HepG2 (cell line): Measurements from ENCODE around the gene CTNNA3. TPM values are rescaled to one million over a fixed set of nuclear protein-coding genes. Genes with fewer than 3 reads are reported as not detected.

ENCODE experiments used
- ATAC-seq: fragments of 200-7000 bp; cut with Tn5 transposase; 3 replicates; pipeline ENCODE4 v1.9.1; 2020; ENCODE audit warnings: mild to moderate bottlenecking, moderate library complexity
- BruUV-seq: library from RNA; stranded (reverse); fragments of 400-500 nt; replicated peaks from 2 replicates; lab custom pipeline; 2021; lab: Mats Ljungman, UMichigan
- CTCF ChIA-PET: fragments of 300-600 bp; formaldehyde crosslinking; extraction: SDS; loops from one replicate; lab custom pipeline; 2021; ENCODE audit warnings: low total read pairs, inconsistent platforms, low intra/inter-chr PET ratio; lab: Yijun Ruan, JAX
- POLR2A ChIA-PET: fragments of 350-600 bp; sonication (Branson Sonifier 250); formaldehyde crosslinking; loops from one replicate; lab custom pipeline; 2020; ENCODE audit warnings: antibody characterized with exemption, inconsistent platforms; lab: Yijun Ruan, JAX
- DNase-seq: peaks from one replicate; pipeline ENCODE4 v3.0.0-alpha.2; 2015; ENCODE audit warnings: low spot score
- FAIRE-seq: peaks from 3 replicates; lab custom pipeline; 2011; peaks lifted over from hg19 to GRCh38; lab: Jason Lieb, UNC
- H2AFZ ChIP-seq: one replicate; pipeline ENCODE4 v1.6.1; 2011; ENCODE audit warnings: low read length, inconsistent platforms
- H3K27ac ChIP-seq: fragments of 300-600 bp; 3 replicates; pipeline ENCODE4 v1.8.0; 2011; ENCODE audit warnings: mixed run types, mild to moderate bottlenecking, mixed read lengths, low read length, inconsistent platforms; ENCODE audit not compliant: insufficient read depth; ENCODE audit errors: extremely low read length
- H3K27me3 ChIP-seq, 2 experiments: fragments of 200-600 bp in 1 of 2; 2 replicates in 1 of 2; 3 replicates in 1 of 2; pipeline versions ENCODE4 v1.6.0 to v1.8.0; 2011; ENCODE audit warnings: low read length in 2 of 2, mild to moderate bottlenecking in 2 of 2, moderate library complexity in 2 of 2, inconsistent platforms in 1 of 2; ENCODE audit not compliant: insufficient read depth in 2 of 2, control insufficient read depth in 1 of 2
- H3K36me3 ChIP-seq, 2 experiments: fragments of 200-600 bp in 1 of 2; replicated peaks in 1 of 2; 2 replicates in 1 of 2; 3 replicates in 1 of 2; pipeline versions ENCODE4 v1.5.1 to v1.8.0; 2011; ENCODE audit warnings: low read length in 2 of 2, inconsistent platforms in 1 of 2; ENCODE audit not compliant: insufficient read depth in 2 of 2, control insufficient read depth in 1 of 2
- H3K4me1 ChIP-seq: 2 replicates; pipeline ENCODE4 v1.5.1; 2012; ENCODE audit warnings: low read length, inconsistent platforms; ENCODE audit not compliant: insufficient read depth
- H3K4me2 ChIP-seq: 2 replicates; pipeline ENCODE4 v1.6.0; 2011; ENCODE audit warnings: low read depth, low read length, inconsistent platforms
- H3K4me3 ChIP-seq, 3 experiments: fragments of 200-600 bp in 1 of 3; sonication (generic), shearing (Covaris generic) in 1 of 3; replicated peaks in 1 of 3; 2 replicates each; pipeline ENCODE4 v1.5.1; 2011 to 2016; ENCODE audit warnings: low read length in 3 of 3, inconsistent platforms in 2 of 3, low read depth in 2 of 3, mild to moderate bottlenecking in 2 of 3, control low read depth in 1 of 3, mixed read lengths in 1 of 3; ENCODE audit not compliant: insufficient read depth in 1 of 3
- H3K79me2 ChIP-seq: one replicate; pipeline ENCODE4 v1.6.1; 2011; ENCODE audit warnings: low read length, inconsistent platforms; ENCODE audit not compliant: insufficient read depth
- H3K9ac ChIP-seq: 2 replicates; pipeline ENCODE4 v1.6.0; 2011; ENCODE audit warnings: mild to moderate bottlenecking, low read depth, low read length, inconsistent platforms; ENCODE audit not compliant: insufficient read depth
- H3K9me3 ChIP-seq: 2 replicates; pipeline ENCODE4 v1.5.1; 2012; ENCODE audit warnings: mild to moderate bottlenecking, low read length
- H4K20me1 ChIP-seq: 2 replicates; pipeline ENCODE4 v1.6.0; 2011; ENCODE audit warnings: inconsistent platforms, mild to moderate bottlenecking, low read length, moderate library complexity; ENCODE audit not compliant: insufficient read depth
- ARNT ChIP-seq: fragments of 450-650 bp; IDR thresholded peaks from 2 replicates; pipeline ENCODE4 v1.6.1; 2017
- CEBPG ChIP-seq: IDR thresholded peaks from 2 replicates; pipeline ENCODE4 v1.6.1; 2016
- CREB1 ChIP-seq, 2 experiments: fragments of 450-650 bp in 1 of 2; IDR thresholded peaks; 2 replicates each; pipeline ENCODE4 v1.6.1; 2016 to 2017; ENCODE audit warnings: control low read depth in 1 of 2, mild to moderate bottlenecking in 1 of 2, missing compliant biosample characterization in 1 of 2, missing genetic modification characterization in 1 of 2
- ERF ChIP-seq: IDR thresholded peaks from 2 replicates; pipeline ENCODE4 v1.6.1; 2018; ENCODE audit warnings: missing biosample characterization, missing genetic modification reagents
- MAFF ChIP-seq: IDR thresholded peaks from 2 replicates; pipeline ENCODE4 v1.6.1; 2011; ENCODE audit warnings: low read depth, low read length, improper control_type of control experiment
- MAFK ChIP-seq, 2 experiments: IDR thresholded peaks in 1 of 2; conservative IDR thresholded peaks in 1 of 2; 2 replicates each; pipeline ENCODE4 v1.6.1; 2011; ENCODE audit warnings: improper control_type of control experiment in 2 of 2, low read length in 2 of 2
- SKIL ChIP-seq: sonication (generic); formaldehyde crosslinking; IDR thresholded peaks from 2 replicates; pipeline ENCODE4 v1.8.0; 2022; ENCODE audit warnings: missing genetic modification reagents, mild to moderate bottlenecking, moderate library complexity, borderline replicate concordance
- STAT5B ChIP-seq: sonication (generic); formaldehyde crosslinking; IDR thresholded peaks from 2 replicates; pipeline ENCODE4 v1.4.0; 2020; ENCODE audit warnings: missing genetic modification reagents
- ZBTB21 ChIP-seq: sonication (generic); formaldehyde crosslinking; IDR thresholded peaks from 2 replicates; pipeline ENCODE4 v1.4.0; 2020; ENCODE audit warnings: missing genetic modification reagents
- ZBTB38 ChIP-seq: sonication (generic); formaldehyde crosslinking; IDR thresholded peaks from 2 replicates; pipeline ENCODE4 v1.5.1; 2020; ENCODE audit warnings: mild to moderate bottlenecking, missing genetic modification reagents
- ZNF18 ChIP-seq: sonication (generic); formaldehyde crosslinking; IDR thresholded peaks from 2 replicates; pipeline ENCODE4 v1.8.0; 2022; ENCODE audit warnings: mild to moderate bottlenecking, missing genetic modification reagents; ENCODE audit not compliant: insufficient replicate concordance
- ZNF235 ChIP-seq: sonication (generic); formaldehyde crosslinking; IDR thresholded peaks from 2 replicates; pipeline ENCODE4 v1.8.1; 2023; ENCODE audit warnings: mild to moderate bottlenecking, missing genetic modification reagents, borderline replicate concordance
- ZNF557 ChIP-seq: sonication (generic); formaldehyde crosslinking; IDR thresholded peaks from 2 replicates; pipeline ENCODE4 v1.4.0; 2020; ENCODE audit warnings: missing genetic modification reagents
- ZNF709 ChIP-seq: sonication (generic); formaldehyde crosslinking; IDR thresholded peaks from 2 replicates; pipeline ENCODE4 v1.5.0; 2020; ENCODE audit warnings: mild to moderate bottlenecking, missing genetic modification reagents
- ZUFSP ChIP-seq: sonication (generic); formaldehyde crosslinking; IDR thresholded peaks from 2 replicates; pipeline ENCODE4 v1.9.0; 2021; ENCODE audit warnings: missing genetic modification reagents, mild to moderate bottlenecking, borderline replicate concordance
- WGBS: methylation state at CpG from one replicate; pipeline ENCODE4 v1.1.6; 2017; ENCODE audit warnings: low lambda C conversion rate; 5-methylcytosine and 5-hydroxymethylcytosine counted together
- in situ Hi-C: cut with HindIII; loops from 2 replicates; pipeline ENCODE4 v1.10.0; 2017; ENCODE audit warnings: low pct_unique_long_range_greater_than_20kb; ENCODE audit not compliant: extremely low pct_ligation_motif_present
- intact Hi-C: fragments of 100-400 bp; cut with micrococcal nuclease; formaldehyde crosslinking; loops from one replicate; pipeline ENCODE4 v1.10.0; 2022; ENCODE audit not compliant: unreplicated experiment
- polyA plus RNA-seq, 8 experiments: library from polyadenylated mRNA; depleted of rRNA in 3 of 8; stranded (reverse) in 7 of 8; unstranded in 1 of 8; fragments of >200 nt; fragmentation: Illumina TruSeq in 4 of 8; extraction: Trizol in 4 of 8; gene quantifications; 2 replicates each; pipeline versions ENCODE4 v1.2.1 to v1.2.3, GENCODE V29; 2011 to 2016; ENCODE audit warnings: low read depth in 4 of 8, missing spikeins in 1 of 8, mixed read lengths in 1 of 8; ENCODE audit not compliant: insufficient read depth in 1 of 8
- total RNA-seq, 5 experiments: library from RNA; depleted of rRNA; stranded (reverse); fragments of >200 nt; fragmentation: Illumina TruSeq; extraction: Trizol; gene quantifications; 2 replicates each; pipeline ENCODE4 v1.2.3, GENCODE V29; 2016; ENCODE audit warnings: low read depth in 1 of 5

Gene CTNNA3
- total and polyA plus RNA-seq, 2 of the 13 experiments (the other 11 are each of a cell fraction or from before 2014, with no cell fraction given), result not detected

DNA sequence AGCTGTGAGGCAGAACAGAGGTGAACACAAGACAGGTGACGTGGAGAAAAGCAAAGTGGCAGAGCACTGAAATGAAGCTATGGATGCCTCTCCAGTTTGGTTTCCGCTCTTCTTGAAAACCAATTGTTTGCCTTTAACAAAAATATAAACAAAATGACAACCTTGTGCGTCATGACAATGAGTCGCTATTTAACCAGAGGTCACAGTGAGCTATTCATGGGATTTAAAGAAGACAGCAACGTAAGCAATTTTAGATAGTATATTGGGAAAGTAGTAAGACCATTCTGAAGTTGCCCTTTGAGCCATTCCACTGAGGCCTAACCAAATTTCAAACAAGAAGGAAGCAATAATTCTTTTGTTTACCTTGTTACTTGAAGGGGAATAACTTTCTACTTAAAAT lies 785.3 kb downstream of the CTNNA3 start:
- no peaks in the 10 kb centered on the region for H4K20me1 ChIP-seq
- in situ Hi-C loops, result no loop called here
- CTCF ChIA-PET, result no interaction called here
- ATAC-seq (no peak), DNase-seq (no peak), FAIRE-seq (no peak)
- H3K9ac ChIP-seq, result no peak overlapping the region
- no peak overlapping the region for H2AFZ ChIP-seq
- H3K79me2 ChIP-seq, result no peaks in the 10 kb centered on the region
- H3K27me3 ChIP-seq, result no peaks in the 10 kb centered on the region
- no peaks in the 10 kb centered on the region for H3K4me1 ChIP-seq
- no peaks in the 10 kb centered on the region for H3K9me3 ChIP-seq
- BruUV-seq, result no TSS peak
- POLR2A ChIA-PET, result no interaction called here
- H3K4me2 ChIP-seq, result no peak overlapping the region
- WGBS, result 14% methylated on average over 5 of the region's 5 CpGs
- intact Hi-C loops, result no loop called here
- no peak overlapping the region for H3K27ac ChIP-seq
- peak; percentile 72 to 87 for TF ChIP-seq MAFK (conservative IDR thresholded peaks at IDR 0.05 in 1 of 2, IDR thresholded peaks at IDR 0.05 in 1 of 2; ENCODE audit: low read length in 2 of 2)
- TF ChIP-seq MAFF, result peak; percentile 77
- no peak for TF ChIP-seq ZNF557 (CRISPR knock-in tag)
- 0 out of 2 replicates have a peak, but pooled peaks have one; percentile 10 for TF ChIP-seq CREB1 (IDR thresholded peaks at IDR 0.05)
- TF ChIP-seq CREB1 (CRISPR knock-in tag; IDR thresholded peaks at IDR 0.05), result no peak
- no peaks in the 10 kb centered on the region for H3K36me3 ChIP-seq
- no peak overlapping the region for H3K4me3 ChIP-seq

GRCh38 chr10:66892871-66893270 lies 803.1 kb downstream of the CTNNA3 start:
- intact Hi-C loops, result no loop called here
- POLR2A ChIA-PET, result no interaction called here
- no peak for ATAC-seq
- TF ChIP-seq STAT5B (no peak), ERF (CRISPR knock-in tag) (no peak), ZUFSP (CRISPR knock-in tag) (no peak), CEBPG (no peak), ZNF709 (CRISPR knock-in tag) (no peak), ZNF18 (CRISPR knock-in tag) (no peak), SKIL (no peak), ZBTB38 (CRISPR knock-in tag) (no peak), ZBTB21 (CRISPR knock-in tag) (no peak), ARNT (no peak), ZNF235 (no peak)

More at GRCh38 chr10:66892871-66893270, 803.1 kb downstream of the CTNNA3 start:
- Histone ChIP-seq H3K9ac (no peak overlapping the region), H3K9me3 (peaks cover 2% of the 10 kb centered on the region; the same call in 1 of the 2 replicates), H3K79me2 (no peaks in the 10 kb centered on the region), H3K27ac (no peak overlapping the region), H3K4me2 (no peak overlapping the region), H2AFZ (no peak overlapping the region), H3K4me1 (no peaks in the 10 kb centered on the region), H3K27me3 (no peaks in the 10 kb centered on the region), H4K20me1 (no peaks in the 10 kb centered on the region), H3K36me3 (no peaks in the 10 kb centered on the region), H3K4me3 (no peak overlapping the region)
- no peak for FAIRE-seq
- 0% methylated on average over 2 of the region's 2 CpGs for WGBS
- CTCF ChIA-PET, result no interaction called here
- no TSS peak for BruUV-seq
- in situ Hi-C loops, result no loop called here
- no peak for DNase-seq
